Measurements from ENCODE around the gene KIT.

Gene KIT

DNA sequence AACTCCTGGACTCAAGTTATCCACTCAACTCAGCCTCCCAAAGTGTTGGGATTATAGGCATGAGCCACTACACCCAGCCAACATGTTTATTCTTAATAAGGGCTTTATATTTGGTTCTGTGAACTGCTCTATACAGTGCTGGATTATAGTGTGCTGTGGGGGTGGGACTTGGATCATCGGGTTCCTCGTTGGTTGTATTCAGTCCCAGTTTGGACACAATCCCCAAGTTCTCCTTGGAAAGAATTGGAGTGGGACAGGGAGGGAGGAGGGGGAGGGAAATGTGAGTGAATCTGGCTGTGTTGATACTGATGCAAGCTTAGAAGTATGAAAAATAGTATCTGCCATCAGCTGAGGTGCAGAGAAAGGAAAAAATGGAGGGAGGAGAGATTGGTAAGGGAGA is 121.3 kb downstream of the KIT start:
- TF ChIP-seq EZH2phosphoT487 (IDR thresholded peaks at IDR 0.05; ENCODE audit: borderline replicate concordance): no peak
- no peaks in the 10 kb centered on the region for H3K9me3 ChIP-seq (ENCODE audit: insufficient read depth, low read depth, low read length)

GRCh38 chr4:54779476-54780148 is 121.9 kb downstream of the KIT start:
- Histone ChIP-seq H3K4me1 (ENCODE audit: insufficient read depth, low read length, poor library complexity, severe bottlenecking) (peaks cover 12% of the 10 kb centered on the region), H4K20me1 (ENCODE audit: insufficient read depth, low read length, poor library complexity, severe bottlenecking) (no peaks in the 10 kb centered on the region), H2AFZ (ENCODE audit: low read length) (peak overlapping the region; percentile 98), H3K79me2 (ENCODE audit: insufficient read depth, low read length) (no peaks in the 10 kb centered on the region), H3K4me2 (ENCODE audit: low read depth, low read length, poor library complexity, severe bottlenecking) (peak overlapping the region; percentile 14), H3K4me3 (ENCODE audit: low read length, poor library complexity, severe bottlenecking) (peak overlapping the region; percentile 3), H3K9me2 (replicated peaks; ENCODE audit: low read depth, low read length) (no peaks in the 10 kb centered on the region), H3K9me3 (ENCODE audit: insufficient read depth, low read depth, low read length) (no peaks in the 10 kb centered on the region), H3K27me3 (ENCODE audit: insufficient read depth, low read length, poor library complexity, severe bottlenecking) (no peaks in the 10 kb centered on the region), H3K36me3 (ENCODE audit: insufficient read depth, low read length) (no peaks in the 10 kb centered on the region), H3F3A (ENCODE audit: low read depth) (no peaks in the 10 kb centered on the region), H3K9ac (ENCODE audit: low read depth, low read length, poor library complexity, severe bottlenecking) (peak overlapping the region; percentile 37)
- TF ChIP-seq EZH2phosphoT487 (IDR thresholded peaks at IDR 0.05; ENCODE audit: borderline replicate concordance) (no peak), CTCF (conservative IDR thresholded peaks at IDR 0.05; ENCODE audit: low read length) (no peak)

More for the DNA sequence above, 121.3 kb downstream of the KIT start:
- Histone ChIP-seq H3K27me3 (ENCODE audit: insufficient read depth, low read length, poor library complexity, severe bottlenecking) (no peaks in the 10 kb centered on the region), H3K9me2 (replicated peaks; ENCODE audit: low read depth, low read length) (no peaks in the 10 kb centered on the region), H3K4me2 (ENCODE audit: low read depth, low read length, poor library complexity, severe bottlenecking) (no peak overlapping the region), H3K79me2 (ENCODE audit: insufficient read depth, low read length) (no peaks in the 10 kb centered on the region), H3K36me3 (ENCODE audit: insufficient read depth, low read length) (no peaks in the 10 kb centered on the region), H3K4me1 (ENCODE audit: insufficient read depth, low read length, poor library complexity, severe bottlenecking) (peaks cover 12% of the 10 kb centered on the region), H3F3A (ENCODE audit: low read depth) (no peaks in the 10 kb centered on the region), H2AFZ (ENCODE audit: low read length) (no peak overlapping the region), H3K4me3 (ENCODE audit: low read length, poor library complexity, severe bottlenecking) (no peak overlapping the region), H4K20me1 (ENCODE audit: insufficient read depth, low read length, poor library complexity, severe bottlenecking) (no peaks in the 10 kb centered on the region), H3K9ac (ENCODE audit: low read depth, low read length, poor library complexity, severe bottlenecking) (no peak overlapping the region)

DNA sequence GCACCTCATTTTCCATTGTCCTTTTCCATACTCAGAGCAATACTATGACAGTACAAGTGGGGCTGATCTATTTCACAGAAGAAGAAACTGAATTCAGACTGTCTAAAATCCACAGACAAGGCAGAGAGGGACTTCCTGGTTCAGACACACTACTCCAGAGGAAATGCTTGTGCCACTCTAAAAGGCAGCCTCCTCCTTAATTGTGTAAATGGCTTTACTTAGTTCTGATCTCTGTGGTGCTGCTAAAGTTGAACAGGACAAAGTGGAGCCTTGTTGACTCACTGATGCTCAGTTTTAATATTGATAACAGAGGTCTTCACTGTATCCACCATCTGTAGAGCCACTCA is 122.4 kb downstream of the KIT start:
- TF ChIP-seq CTCF (conservative IDR thresholded peaks at IDR 0.05; ENCODE audit: low read length): no peak
- TF ChIP-seq EZH2phosphoT487 (IDR thresholded peaks at IDR 0.05; ENCODE audit: borderline replicate concordance): no peak

DNA sequence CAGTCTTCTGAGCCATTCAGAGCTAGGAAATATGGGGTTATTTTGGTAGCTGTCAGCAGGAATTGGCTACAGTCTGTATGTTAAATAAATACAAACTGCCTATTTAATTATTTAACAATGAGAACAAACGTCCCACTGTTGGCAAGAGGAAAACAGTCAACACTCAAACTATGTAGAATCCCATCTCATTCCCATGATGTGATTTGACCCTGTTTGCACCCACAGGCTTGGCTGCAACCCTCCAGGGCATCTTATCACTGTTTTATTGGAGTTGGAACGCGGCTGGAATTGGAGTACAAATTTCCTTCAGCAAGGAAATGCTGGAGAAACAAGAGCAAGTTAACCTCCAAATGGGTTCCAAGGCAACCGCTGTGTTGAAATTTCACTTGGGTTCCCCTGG is 124.0 kb downstream of the KIT start:
- H2AFZ ChIP-seq (ENCODE audit: low read length): peak overlapping the region; percentile 42; the same call in 1 of the 2 replicates
- H3K4me1 ChIP-seq (ENCODE audit: insufficient read depth, low read length, poor library complexity, severe bottlenecking): peaks cover 12% of the 10 kb centered on the region
- TF ChIP-seq CTCF (conservative IDR thresholded peaks at IDR 0.05; ENCODE audit: low read length) (no peak), EZH2phosphoT487 (IDR thresholded peaks at IDR 0.05; ENCODE audit: borderline replicate concordance) (no peak)

More for the DNA sequence above, 122.4 kb downstream of the KIT start:
- Histone ChIP-seq H3K4me2 (ENCODE audit: low read depth, low read length, poor library complexity, severe bottlenecking) (peak overlapping the region; percentile 14), H3K79me2 (ENCODE audit: insufficient read depth, low read length) (no peaks in the 10 kb centered on the region), H2AFZ (ENCODE audit: low read length) (peak overlapping the region; percentile 98), H3K36me3 (ENCODE audit: insufficient read depth, low read length) (no peaks in the 10 kb centered on the region), H3K4me3 (ENCODE audit: low read length, poor library complexity, severe bottlenecking) (peak overlapping the region; percentile 3), H3K9me3 (ENCODE audit: insufficient read depth, low read depth, low read length) (no peaks in the 10 kb centered on the region), H3F3A (ENCODE audit: low read depth) (no peaks in the 10 kb centered on the region), H3K9ac (ENCODE audit: low read depth, low read length, poor library complexity, severe bottlenecking) (peak overlapping the region; percentile 37), H3K4me1 (ENCODE audit: insufficient read depth, low read length, poor library complexity, severe bottlenecking) (peaks cover 12% of the 10 kb centered on the region), H4K20me1 (ENCODE audit: insufficient read depth, low read length, poor library complexity, severe bottlenecking) (no peaks in the 10 kb centered on the region), H3K27me3 (ENCODE audit: insufficient read depth, low read length, poor library complexity, severe bottlenecking) (no peaks in the 10 kb centered on the region), H3K9me2 (replicated peaks; ENCODE audit: low read depth, low read length) (no peaks in the 10 kb centered on the region)

More for the DNA sequence above, 124.0 kb downstream of the KIT start:
- Histone ChIP-seq H3K9me3 (ENCODE audit: insufficient read depth, low read depth, low read length) (no peaks in the 10 kb centered on the region), H3K9me2 (replicated peaks; ENCODE audit: low read depth, low read length) (no peaks in the 10 kb centered on the region), H3K4me3 (ENCODE audit: low read length, poor library complexity, severe bottlenecking) (no peak overlapping the region), H3K27me3 (ENCODE audit: insufficient read depth, low read length, poor library complexity, severe bottlenecking) (no peaks in the 10 kb centered on the region), H3K4me2 (ENCODE audit: low read depth, low read length, poor library complexity, severe bottlenecking) (no peak overlapping the region), H4K20me1 (ENCODE audit: insufficient read depth, low read length, poor library complexity, severe bottlenecking) (no peaks in the 10 kb centered on the region), H3K36me3 (ENCODE audit: insufficient read depth, low read length) (no peaks in the 10 kb centered on the region), H3F3A (ENCODE audit: low read depth) (no peaks in the 10 kb centered on the region), H3K9ac (ENCODE audit: low read depth, low read length, poor library complexity, severe bottlenecking) (no peak overlapping the region), H3K79me2 (ENCODE audit: insufficient read depth, low read length) (no peaks in the 10 kb centered on the region)

All from Loucy (cell line).